K562 (cell line): ENCODE data around the gene SH3BP2. TPM values are rescaled to one million over a fixed set of nuclear protein-coding genes. Genes with fewer than 3 reads are reported as not detected.

Experiments used
- CHAMP1 ChIP-seq: fragments of 450-650 bp; IDR thresholded peaks from 2 replicates; pipeline ENCODE4 v1.6.1; 2016; ENCODE audit warnings: mild to moderate bottlenecking
- CTBP1 ChIP-seq: fragments of 450-650 bp; IDR thresholded peaks from 2 replicates; pipeline ENCODE4 v1.6.1; 2016; ENCODE audit warnings: borderline replicate concordance
- E2F1 ChIP-seq: sonication (generic); formaldehyde crosslinking; IDR thresholded peaks from 2 replicates; pipeline ENCODE4 v1.8.1; 2023; ENCODE audit warnings: mild to moderate bottlenecking, missing genetic modification reagents, moderate library complexity
- ELK3 ChIP-seq: fragments of 450-650 bp; formaldehyde crosslinking; IDR thresholded peaks from 2 replicates; pipeline ENCODE4 v1.4.0; 2020; ENCODE audit warnings: mild to moderate bottlenecking
- HOMEZ ChIP-seq: fragments of 250-450 bp; sonication (Bioruptor Pico); IDR thresholded peaks from 2 replicates; pipeline ENCODE4 v1.4.0; 2020; ENCODE audit warnings: mild to moderate bottlenecking, moderate library complexity
- KHSRP ChIP-seq: fragments of 450-650 bp; IDR thresholded peaks from 2 replicates; pipeline ENCODE4 v1.6.1; 2017
- PYGO2 ChIP-seq: fragments of 450-650 bp; IDR thresholded peaks from 2 replicates; pipeline ENCODE4 v1.6.1; 2016; ENCODE audit warnings: mild to moderate bottlenecking, missing genetic modification characterization, moderate library complexity, missing compliant biosample characterization
- RBM15 ChIP-seq: fragments of 200-400 bp; formaldehyde crosslinking; IDR thresholded peaks from 2 replicates; pipeline ENCODE4 v1.6.1; 2018; ENCODE audit warnings: mild to moderate bottlenecking, low read length, moderate library complexity; ENCODE audit not compliant: insufficient read depth
- TAF1 ChIP-seq: IDR thresholded peaks from 2 replicates; pipeline ENCODE4 v1.6.1; 2011; ENCODE audit warnings: mild to moderate bottlenecking, low read length, moderate library complexity; ENCODE audit not compliant: insufficient read depth, control insufficient read depth, severe bottlenecking; ENCODE audit errors: extremely low read depth
- TAF15 ChIP-seq: fragments of 200-400 bp; formaldehyde crosslinking; IDR thresholded peaks from 2 replicates; pipeline ENCODE4 v1.6.1; 2017; ENCODE audit warnings: mild to moderate bottlenecking, low read depth, low read length, moderate library complexity
- THAP12 ChIP-seq: fragments of 250-450 bp; sonication (Bioruptor Pico); IDR thresholded peaks from 2 replicates; pipeline ENCODE4 v1.9.0; 2021; ENCODE audit warnings: mild to moderate bottlenecking, inconsistent platforms
- USF2 ChIP-seq: sonication (generic); formaldehyde crosslinking; IDR thresholded peaks from 2 replicates; pipeline ENCODE4 v1.5.0; 2020; ENCODE audit warnings: missing genetic modification reagents
- XRCC4 ChIP-seq: IDR thresholded peaks from one replicate; pipeline ENCODE4 v1.6.1; 2011; ENCODE audit not compliant: insufficient read depth, insufficient read length; ENCODE audit errors: extremely low read depth
- ZNF224 ChIP-seq: sonication (generic); formaldehyde crosslinking; IDR thresholded peaks from 2 replicates; pipeline ENCODE4 v1.8.0; 2022; ENCODE audit warnings: mild to moderate bottlenecking, missing genetic modification reagents
- ZNF431 ChIP-seq: sonication (generic); formaldehyde crosslinking; IDR thresholded peaks from 2 replicates; pipeline ENCODE4 v1.8.0; 2022; ENCODE audit warnings: mild to moderate bottlenecking, missing genetic modification reagents
- ZNF589 ChIP-seq: fragments of 200-800 bp; sonication (Bioruptor generic); IDR thresholded peaks from 2 replicates; pipeline ENCODE4 v1.6.1; 2016; ENCODE audit warnings: low read depth, missing genetic modification characterization, missing compliant biosample characterization
- polyA plus RNA-seq, 8 experiments: library from polyadenylated mRNA; depleted of rRNA in 4 of 8; stranded (reverse) in 5 of 8; unstranded in 3 of 8; fragments of >200 nt; fragmentation: Nextera tagmentation in 2 of 8; fragmentation: Illumina TruSeq in 1 of 8; extraction: Ambion mirVana in 2 of 8; extraction: Trizol in 1 of 8; gene quantifications; 2 replicates each; pipeline versions ENCODE4 v1.2.1 to v1.2.3, GENCODE V29; 2011 to 2014; ENCODE audit warnings: inconsistent platforms in 1 of 8, missing spikeins in 1 of 8
- total RNA-seq, 7 experiments: library from RNA; depleted of rRNA in 6 of 7; stranded (reverse); fragments of >200 nt in 6 of 7; fragmentation: Illumina TruSeq in 2 of 7; extraction: Trizol in 2 of 7; gene quantifications; 2 replicates each; pipeline versions ENCODE4 v1.2.1 to v1.2.3, GENCODE V29; 2011 to 2021; ENCODE audit warnings: low replicate concordance in 1 of 7

Gene SH3BP2
- total and polyA plus RNA-seq, 9 of the 15 experiments (the other 6 are each of a cell fraction or from before 2014, with no cell fraction given), result 0.34 to 16.0 (median 5.1) TPM

GRCh38 chr4:2793586-2794485, 951 bp downstream of the SH3BP2 start (continued):
- TF ChIP-seq HOMEZ (CRISPR knock-in tag) (no peak), TAF15 (no peak), PYGO2 (tag) (no peak), ZNF431 (CRISPR knock-in tag) (peak; percentile 52; the same call in 1 of the 2 replicates), E2F1 (CRISPR knock-in tag) (no peak), THAP12 (CRISPR knock-in tag) (no peak), XRCC4 (no peak), ZNF224 (CRISPR knock-in tag) (no peak), KHSRP (no peak), TAF1 (peak; percentile 21), ELK3 (no peak), ZNF589 (CRISPR knock-in tag) (no peak), RBM15 (no peak), CHAMP1 (no peak), CTBP1 (peak; percentile 21; the same call in 1 of the 2 replicates), USF2 (CRISPR knock-in tag) (no peak)
